GM11168 (cell line): ENCODE measurements around the gene WDR89.
"Not testable (repeated sequence)": the region's sequence is repeated elsewhere in the genome, so short reads cannot be mapped to it uniquely, and the experiment has no call there.

ENCODE experiments used
- in situ Hi-C: fragments of 300-500 bp; cut with MboI; formaldehyde crosslinking; loops from one replicate; pipeline ENCODE4 v1.12.0; 2022; ENCODE audit warnings: low sequenced_read_pairs; ENCODE audit not compliant: unreplicated experiment

The WDR89 gene

GRCh38 chr14:63603749-63604277 is 37.9 kb downstream of the WDR89 start:
- in situ Hi-C loops = no loop called here

DNA sequence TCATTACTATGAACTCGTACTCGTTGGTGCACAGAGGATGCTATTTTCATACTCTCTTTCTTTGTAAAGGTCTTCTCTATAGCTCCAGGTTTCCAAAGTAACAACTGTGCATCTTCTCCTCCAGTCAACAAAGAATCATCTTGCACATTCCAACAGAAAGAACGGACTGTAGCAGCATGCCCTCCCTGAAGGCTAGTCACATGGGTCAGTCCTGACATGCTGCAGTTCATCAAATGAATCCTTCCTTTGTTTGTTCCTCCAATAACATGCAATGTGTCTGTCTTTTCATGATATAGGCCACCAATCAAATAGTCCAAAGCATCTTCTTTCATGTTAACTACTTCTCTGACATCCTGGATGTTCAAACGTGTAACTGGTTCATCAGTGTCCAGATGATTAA is 42.9 kb downstream of the WDR89 start:
- in situ Hi-C loops = no loop called here

DNA sequence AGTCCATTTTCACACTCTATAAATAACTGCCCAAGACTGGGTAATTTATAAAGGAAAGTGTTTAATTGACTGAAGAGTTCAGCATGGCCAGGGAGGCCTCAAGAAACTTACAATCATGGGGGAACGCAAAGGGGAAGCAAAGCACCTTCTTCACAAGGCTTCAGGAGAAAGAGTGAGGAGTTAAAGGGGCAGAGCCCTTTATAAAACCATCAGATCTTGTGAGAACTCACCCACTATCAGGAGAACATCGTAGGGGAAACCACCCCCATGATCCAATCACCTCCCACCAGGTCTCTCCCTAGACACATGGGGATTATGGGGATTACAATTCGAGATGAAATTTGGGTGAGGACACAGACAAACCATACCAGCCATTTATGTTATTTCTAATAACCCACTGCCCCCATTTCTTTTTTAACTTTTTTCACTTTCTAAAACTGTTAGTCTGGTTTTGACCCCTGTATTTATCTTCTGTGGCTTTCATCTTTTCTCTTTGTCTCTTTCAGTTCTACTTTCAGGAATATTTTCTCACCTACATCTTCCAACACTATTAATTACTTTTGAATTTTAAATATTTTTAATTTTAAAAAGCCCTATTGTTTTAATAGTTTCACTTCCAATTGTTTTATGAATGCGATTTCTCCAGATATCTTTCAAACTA is 44.5 kb downstream of the WDR89 start:
- in situ Hi-C loops = no loop called here

DNA sequence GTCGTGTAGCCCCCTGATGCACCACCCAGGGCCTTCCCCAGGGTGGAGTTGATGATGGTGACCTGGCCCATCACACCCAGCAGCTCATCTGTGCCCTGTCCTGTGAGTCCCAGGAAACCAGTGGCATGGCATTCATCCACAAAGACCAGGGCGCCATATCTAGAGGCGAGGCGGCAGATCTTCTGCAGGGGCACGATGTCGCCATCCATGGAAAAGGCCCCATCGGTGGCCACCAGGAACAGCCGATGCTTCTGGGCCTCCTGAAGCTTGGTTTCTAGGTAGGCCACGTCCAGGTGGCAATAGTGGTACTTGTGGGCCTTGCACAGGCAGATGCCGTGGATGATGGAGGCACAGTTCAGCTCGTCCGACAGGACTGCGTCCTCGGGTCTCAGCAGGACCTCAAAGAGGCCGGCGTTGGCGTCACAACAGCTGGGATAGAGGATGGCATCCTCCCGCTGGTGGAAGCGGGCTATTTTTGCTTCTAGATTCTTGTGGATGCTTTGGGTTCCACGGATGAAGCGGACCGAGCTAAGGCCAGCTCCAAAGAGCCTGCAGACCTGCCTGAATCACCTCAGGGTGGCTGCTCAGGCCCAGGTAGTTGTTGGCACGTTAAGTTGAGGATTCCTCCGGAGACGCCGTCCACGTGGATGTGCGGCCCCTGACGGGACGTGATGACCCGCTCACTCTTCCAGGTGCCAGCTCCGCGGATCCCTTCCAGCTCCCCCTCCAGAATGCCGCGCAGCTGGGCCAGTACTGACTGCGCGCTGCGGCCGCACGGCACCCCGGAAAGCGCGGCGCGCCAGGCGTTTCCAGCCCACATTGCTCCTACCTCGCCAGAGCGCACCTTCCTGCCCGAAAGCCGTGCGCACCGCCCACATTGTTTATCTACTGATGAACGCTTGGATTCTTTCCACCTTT is 47.0 kb downstream of the WDR89 start:
- in situ Hi-C loops = no loop called here

DNA sequence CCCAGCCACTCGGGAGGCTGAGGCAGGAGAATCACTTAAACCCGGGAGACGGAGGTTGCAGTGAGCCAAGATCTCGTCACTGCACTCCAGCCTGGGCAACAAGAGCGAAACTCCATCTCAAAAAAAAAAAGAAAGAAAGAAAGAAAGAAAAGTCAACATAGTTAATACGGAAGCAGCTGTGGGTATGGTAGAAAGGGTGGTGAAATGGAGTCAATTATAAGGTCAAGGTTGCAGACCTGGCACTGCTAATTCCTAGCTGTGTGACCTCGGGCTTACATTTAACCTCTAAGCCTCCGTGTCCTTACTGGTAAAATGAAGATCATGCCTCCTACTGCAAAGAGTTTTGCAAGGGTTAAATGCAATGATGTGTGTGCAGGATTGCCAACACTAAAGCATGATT is 58.6 kb downstream of the WDR89 start:
- in situ Hi-C loops = not testable (repeated sequence)

GRCh38 chr14:63581491-63581890 is 60.2 kb downstream of the WDR89 start:
- in situ Hi-C loops = no loop called here

DNA sequence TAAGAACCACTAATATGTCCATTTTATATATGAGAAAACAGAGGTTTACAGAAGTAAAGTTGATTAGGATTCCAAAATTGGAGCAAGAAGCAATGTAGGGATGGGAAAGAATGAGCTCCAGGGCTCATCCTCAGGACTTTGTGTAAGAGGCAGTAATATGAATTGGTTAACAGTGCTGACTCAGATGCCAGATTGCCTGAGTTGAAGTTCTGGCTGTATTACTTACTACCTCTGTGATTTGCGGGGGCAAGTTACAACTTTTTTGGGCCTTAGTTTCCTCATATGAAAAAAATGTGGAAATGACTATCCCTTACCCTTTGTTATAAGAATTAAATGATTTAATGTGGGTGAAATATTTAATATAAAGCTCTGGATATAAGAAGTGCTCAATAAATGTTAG is 63.4 kb downstream of the WDR89 start:
- in situ Hi-C loops = no loop called here

DNA sequence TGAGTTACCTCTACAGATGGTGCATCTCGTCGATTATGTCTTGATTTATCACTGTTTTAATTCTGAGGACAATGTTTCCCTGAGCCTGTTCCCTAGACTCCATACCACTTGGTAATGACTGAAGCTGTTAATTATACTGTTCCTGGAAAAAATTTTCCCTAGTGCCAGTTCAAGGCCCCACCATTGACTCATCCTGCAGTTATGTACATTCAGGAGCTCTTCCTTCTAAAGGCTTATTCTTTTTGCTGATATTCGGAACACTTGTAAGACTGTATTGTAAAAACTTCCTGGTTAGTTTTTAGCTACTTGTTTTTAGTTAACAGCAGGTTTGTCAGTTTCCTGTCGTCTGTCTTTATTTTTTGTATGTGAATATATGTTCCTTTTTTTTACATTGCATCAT is 68.1 kb downstream of the WDR89 start:
- in situ Hi-C loops = no loop called here

GRCh38 chr14:63565448-63565847 is 76.2 kb downstream of the WDR89 start:
- in situ Hi-C loops = no loop called here

DNA sequence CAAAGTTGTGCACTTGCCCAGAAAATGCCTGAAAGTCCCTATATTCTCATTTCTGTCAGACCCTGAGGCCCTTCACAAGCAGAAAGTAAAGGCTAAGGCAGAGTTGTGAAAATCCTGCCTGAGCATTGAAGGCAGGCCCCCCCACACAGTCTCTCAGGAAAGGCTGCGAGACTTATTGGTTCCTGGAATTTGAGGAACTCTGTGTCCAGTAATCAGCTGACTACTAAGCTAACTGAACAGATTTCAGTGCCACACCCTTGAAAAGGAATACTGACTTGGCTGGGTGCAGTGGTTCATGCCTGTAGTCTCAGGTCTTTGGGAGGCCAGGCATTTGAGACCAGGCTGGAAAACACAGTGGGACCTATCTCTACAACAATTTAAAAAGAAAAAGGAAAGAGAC is 77.4 kb downstream of the WDR89 start:
- in situ Hi-C loops = no loop called here

- in situ Hi-C loops = no loop called here
Observed at GRCh38 chr14:63563370-63564026, 78.2 kb downstream of the WDR89 start.

DNA sequence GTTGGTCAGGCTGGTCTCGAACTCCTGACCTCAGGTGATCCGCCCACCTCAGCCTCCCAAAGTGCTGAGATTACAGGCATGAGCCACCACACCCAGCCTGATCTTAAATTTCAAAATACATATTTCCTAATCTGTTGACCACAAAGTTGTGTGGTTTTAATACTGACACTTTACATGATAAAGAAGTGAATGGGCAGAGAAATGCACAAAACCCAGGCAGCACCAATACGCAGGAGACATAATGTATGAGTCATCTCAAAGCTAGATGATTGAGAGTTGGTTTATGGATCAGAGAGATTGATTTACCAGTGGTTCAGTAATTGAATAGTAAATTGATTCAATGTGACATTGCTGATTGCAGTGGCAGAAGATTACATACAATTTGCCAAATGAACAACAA is 79.3 kb downstream of the WDR89 start:
- in situ Hi-C loops = no loop called here

DNA sequence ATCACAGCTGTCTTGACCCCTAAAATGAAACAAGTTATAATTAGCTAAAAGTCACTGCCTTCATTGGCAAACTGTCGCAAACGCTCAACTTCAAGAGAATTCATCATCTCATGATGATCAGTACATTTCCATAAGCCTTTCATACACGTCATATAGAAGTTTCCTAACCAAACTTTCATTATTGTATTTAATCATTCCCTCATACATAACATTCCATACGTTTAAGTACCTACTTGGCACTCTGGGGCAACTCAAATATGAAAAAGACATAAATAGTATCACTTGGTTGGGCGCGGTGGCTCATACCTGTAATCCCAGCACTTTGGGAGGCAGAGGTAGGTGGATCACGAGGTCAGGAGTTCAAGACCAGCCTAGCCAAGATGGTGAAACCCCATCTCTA is 86.1 kb downstream of the WDR89 start:
- in situ Hi-C loops = no loop called here

DNA sequence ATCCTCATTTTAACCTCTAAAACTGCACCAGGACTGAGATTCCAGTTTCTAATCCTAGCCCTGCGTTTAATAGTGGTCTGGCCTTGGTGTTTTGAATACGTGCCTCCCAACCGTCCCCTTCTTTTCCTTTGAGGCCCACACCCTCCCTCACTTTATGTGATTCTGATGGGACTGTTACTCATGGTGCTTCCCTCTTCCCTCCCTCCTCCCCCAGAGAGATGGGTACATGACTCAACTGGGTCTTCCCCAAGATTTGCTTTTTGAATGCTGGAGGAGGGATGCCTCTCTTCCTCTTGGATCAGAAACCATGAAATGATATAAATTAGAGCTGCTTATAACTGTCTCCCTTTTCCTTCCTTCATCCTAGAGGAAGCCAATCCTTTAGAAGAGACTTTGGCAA is 90.3 kb downstream of the WDR89 start:
- in situ Hi-C loops = no loop called here

DNA sequence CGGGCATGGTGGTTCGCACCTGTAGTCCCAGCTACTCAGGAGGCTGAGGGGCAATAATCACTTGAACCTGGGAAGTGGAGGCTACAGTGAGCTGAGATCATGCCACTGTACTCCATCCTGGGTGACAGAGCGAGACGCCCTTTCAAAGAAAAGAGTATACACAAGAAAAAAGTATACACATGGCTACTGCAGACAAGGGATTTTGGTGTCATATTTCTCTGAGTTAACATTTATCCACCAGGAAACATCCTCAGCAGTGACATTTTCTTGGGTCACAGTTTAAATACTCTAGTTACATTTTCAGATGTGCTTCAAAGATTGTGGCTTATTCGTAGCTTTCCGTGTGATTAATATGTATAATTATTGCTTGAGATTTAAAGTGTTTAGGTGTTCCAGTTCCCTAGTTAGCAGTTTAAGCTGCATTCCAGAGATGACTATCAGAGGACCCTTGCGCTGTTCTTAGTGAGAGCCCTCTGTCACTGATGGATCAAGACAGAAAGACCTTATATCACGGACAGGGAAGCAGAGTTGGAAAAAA is 93.8 kb downstream of the WDR89 start:
- in situ Hi-C loops = no loop called here
